ENCODE results near the gene CAPN5.
"Not testable (repeated sequence)": the region's sequence is repeated elsewhere in the genome, so short reads cannot be mapped to it uniquely, and the experiment has no call there.

CAPN5 gene

DNA sequence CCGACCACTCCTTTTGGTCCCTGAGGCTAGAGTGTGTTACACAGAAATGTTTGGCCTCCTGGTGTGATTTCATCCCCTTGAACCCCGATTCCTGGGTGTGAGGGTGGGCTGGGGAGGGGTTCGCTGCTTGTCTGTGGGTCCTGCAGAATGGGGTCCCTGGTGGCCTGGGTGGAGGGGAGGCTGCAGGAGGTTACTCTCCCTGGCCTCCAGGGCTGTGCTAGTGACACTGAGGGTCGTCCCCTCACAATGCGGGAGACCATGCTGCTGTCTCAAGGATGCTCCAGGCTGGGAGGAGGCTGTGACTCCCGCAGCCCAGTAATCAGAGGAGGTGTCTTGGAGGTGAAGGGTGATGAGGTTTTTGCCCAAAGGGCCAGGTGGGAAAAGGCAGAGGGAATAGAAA lies 18.9 kb downstream of the CAPN5 start:
- no peak for DNase-seq

DNA sequence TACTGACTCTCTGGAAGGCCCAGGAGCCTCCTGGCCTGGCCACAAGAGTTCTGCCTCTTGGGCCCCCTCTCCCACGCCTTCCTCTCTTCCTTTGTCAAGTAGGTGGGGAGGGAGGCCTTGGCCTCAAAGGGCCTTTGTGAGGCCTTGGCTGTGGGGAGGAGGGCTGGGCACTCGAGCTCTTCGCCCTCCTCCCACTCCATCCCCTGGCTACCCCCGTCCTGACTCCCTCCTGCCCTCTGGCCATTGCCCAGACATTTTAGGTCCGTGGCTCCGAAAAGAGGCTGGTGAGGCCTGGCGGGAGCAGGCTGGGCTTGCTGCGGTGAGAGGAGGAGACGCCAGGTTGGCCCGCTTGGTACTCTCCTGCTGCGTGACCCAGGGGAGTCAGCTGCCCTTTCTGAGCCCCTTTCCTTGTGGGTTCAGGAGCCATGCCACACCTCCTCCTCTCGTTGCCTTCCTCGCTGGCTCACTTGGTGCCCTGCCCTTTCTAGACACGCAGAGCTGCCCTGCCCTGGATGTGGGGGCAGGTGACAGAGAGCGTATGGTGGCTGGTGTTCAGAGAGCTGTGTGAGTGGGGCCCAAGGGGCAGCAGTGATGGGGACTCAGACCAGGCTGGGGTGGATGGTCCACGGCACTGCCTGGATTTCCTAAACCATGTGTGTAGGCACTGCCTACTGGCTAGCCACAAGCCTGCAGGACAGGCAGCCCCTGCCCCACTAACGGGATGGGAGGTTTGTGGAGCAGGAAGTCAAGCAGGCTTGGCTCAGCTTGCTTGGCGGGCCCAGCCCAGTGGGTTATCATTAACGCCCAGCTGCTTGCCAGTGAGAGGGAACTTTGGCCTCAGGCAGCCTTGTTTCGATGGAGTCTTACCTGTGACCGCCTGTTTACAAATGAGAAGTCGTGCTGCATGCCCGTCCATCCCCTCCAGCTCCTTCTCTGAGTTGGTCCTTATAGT lies 20.0 kb downstream of the CAPN5 start:
- DNase-seq = no peak

DNA sequence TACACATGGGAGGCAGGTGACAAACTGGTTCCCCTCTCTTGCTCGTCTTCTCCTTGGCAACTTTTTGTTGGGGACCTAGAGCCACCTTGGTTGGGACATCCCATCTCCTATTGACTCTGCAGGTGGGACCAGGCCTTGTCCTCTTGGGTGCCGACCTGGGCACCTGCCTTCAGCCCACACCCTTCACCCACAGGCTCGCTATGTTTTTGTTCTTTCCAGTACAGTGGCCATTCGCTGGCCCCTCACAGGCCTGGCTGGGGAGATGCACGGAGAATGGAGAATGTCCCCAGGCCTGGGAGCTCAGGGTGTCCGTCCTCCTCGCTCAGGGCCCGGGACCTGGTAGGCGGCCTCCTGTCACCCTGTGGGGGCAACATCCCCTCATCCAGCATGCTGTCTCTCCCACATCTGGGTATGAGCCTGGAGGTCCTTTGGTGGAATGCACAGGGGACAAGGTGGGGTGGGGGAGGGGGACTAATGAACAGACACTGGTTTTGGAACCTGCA lies 21.0 kb downstream of the CAPN5 start:
- no peak for DNase-seq

DNA sequence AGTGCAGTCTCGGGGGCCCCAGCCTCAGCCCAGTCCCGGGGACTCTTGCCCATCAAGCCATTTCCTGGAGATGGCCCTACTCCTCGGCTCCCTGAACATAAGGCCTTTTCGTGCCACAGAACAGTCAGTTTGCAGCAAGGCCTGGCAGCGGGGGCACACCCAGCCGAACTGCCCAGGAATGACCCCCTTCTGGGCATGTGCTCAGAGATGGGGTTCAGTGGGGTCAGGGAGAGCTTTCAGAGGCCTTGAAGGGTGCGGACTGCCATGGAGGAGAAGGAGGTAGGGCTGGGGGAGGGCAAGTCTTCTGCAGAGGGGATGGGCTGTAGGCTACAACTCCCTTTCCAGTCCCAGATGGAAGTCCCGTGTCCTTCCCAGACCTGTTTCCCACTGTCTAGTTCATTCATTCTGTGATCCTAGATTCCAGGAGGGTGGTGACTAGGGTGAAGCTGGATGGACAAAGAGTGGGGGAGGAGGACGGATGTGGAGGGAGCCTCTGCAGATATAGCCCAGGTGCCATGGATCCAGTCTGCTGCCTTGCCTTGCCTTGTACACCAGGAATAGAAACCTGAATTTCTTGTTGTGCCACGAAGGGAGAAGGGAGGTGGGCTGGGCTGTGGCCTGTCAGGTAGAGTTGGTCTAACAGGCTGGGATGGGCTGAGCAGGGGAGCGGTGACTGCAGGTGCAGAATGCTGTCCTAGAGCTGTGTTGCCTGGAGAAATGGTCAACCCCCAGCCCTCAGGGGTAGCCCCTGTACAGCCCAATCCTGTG lies 21.6 kb downstream of the CAPN5 start:
- DNase-seq = no peak

DNA sequence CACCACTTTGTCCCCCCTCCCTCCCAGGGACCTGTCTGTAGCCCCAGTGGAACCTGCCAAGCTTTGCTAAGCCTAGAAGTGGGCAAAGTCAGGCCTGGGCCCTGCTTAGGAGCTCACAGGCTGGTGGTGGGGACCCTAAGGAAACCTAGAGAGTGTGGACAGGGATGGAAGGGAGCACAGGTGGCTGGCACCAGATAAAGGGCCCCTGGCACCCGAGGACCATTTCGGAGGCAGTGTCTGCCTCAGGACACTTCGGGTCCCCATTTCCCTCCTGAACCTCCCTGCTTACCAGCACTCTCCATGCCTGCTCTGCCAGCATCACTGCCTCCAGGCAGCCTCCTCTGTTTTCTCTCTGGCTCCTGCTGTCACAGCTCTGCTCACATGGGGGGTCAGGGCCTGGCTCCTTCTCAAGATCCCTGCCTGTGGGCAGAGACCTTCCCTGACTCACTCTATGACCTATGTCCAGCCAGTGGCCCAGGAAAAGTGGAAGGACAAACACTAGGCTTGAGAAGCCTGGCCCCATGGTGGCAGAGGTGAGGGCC lies 22.3 kb downstream of the CAPN5 start:
- DNase-seq = no peak

DNA sequence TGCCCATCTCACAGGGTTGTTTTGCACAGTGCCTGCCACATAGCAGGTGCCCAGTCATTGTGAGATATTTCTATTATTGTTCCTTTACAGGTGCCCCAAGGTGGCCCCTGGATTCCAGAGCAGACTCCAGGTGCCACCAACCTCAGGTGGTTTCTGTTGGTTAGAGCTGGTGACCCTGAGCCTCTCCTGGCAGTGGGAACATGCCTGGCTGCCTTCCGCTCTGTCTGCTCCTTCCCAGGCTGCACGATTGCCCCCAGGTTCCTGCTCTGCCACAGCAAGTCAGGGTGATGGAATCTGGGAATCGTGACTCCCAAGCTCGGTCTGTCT lies 23.2 kb downstream of the CAPN5 start:
- DNase-seq = no peak

DNA sequence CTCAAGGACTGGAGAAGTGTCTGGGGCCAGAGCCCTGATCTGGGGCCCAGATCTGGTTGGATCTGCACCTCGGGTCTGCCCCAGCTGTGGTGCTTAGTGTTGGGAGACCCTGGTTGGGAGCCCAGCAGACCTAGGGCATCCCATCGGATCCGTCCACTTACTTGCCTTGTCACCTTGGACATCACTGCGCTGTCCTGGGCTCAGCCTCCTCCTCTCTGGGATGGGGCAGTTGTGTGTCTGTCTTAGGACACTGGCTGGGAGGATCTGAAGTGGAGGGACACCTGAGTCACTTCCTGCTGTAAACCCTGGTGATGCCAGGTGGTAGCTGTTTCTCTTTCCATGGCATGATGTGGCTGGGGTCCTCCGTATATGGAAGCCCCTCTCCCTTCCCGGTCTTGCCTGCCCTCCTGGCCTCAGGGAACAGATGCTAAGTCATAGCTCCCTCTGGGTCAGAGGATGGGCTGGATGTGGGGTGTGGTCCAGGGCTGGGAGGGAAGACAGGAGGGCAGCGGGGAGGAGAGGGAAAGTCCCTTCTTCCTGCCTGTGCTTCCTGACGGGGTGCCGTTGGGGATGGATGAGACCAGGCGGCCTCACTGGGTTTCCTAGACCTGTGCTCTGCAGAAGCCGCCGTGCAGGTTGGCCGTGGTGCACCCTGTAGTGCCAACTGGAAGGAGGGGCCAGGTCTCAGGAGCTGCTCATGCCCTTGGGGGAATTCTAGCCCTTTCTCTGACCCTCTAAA lies 23.8 kb downstream of the CAPN5 start:
- no peak for DNase-seq

DNA sequence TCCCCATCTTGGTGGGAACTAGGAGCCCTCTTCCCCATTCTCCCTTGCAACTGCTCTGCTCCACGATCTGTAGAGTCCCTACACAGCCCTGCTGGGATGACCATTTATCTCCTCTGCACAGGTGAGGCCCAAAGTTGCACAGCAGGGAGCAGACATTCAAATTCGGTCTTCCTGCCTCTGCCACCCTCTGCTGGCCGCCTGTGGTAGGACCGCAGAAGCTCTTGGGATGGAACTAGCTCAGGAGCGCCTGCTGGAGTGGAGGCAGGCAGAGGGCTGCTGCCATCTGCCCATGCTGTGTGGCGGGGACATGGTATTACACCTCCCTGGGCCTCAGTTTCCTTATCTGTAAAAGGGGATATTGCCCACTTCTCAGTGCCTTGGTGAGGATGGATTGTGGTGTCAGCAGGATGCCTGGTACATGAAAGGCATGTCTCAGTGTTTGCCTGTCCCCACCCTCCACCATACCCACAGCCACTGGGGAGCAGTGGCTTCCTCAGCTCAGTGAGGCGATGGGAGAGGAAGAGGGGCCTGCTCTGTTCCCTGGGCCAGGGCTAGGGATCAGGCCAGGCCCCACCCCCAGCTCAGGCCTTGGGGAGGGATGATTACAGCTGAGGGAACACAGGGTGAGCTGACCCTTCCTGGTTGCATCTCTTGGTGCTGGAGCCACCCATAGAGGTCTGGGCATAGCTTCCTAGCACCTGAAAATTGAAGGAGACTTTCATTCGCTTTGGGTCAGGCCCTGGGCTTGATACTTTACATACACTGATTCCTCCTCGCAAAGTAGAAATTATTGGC lies 24.6 kb downstream of the CAPN5 start:
- peak; percentile 80 for DNase-seq

DNA sequence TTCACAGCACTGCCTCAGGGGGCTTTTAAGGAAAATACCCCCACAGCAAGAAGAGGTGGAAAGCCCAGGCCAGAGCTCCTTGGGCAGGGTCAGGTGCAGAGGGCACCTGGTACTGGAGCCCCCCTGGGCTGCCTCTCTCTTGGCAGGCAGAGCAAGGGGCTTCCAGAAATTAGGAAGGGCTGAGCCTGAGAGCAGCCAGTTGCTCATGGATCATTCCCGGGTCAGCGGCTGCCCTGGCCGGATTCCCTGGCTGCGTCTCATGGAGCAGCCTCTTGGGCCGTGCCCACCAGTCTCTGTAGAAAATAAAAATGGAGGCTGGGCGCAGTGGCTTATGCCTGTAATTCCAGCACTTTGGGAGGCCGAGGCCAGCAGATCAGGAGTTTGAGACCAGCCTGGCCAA lies 25.6 kb downstream of the CAPN5 start:
- DNase-seq = no peak

DNA sequence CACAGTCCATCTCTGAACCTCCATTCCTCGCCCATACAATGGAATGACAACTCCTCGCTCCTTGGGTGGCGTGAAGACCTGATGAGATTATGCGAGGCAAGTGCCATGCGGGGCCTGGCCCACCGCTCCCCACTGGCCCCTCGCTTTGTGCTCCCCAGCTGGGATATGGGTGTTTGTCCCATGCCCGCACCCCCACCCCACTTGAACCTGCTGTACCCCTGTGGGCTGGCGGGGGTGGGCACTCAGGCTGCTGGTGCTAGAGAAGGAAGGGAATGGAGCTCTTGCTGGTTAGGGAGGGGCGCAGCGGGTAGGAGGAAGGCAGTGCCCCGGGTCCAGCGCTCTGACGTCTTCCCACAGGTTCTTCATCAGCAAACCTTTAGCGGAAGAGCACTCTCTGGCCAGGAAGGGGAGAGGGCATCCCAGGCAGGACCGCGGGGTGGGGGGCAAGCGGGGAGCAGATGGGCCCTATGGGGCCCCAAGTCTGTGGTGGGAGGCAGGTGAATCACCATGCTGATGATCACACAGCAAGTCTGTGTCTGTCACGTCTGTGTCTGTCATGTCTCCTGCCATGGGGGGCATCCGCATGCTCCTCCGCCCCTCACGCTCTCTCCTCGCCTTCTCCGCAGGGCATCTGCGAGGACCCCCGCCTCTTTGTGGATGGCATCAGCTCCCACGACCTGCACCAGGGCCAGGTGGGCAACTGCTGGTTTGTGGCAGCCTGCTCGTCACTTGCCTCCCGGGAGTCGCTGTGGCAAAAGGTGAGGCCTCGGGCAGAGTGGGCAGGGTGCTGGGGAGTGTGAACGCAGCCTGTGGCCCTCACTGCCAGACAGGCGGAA lies 26.5 kb downstream of the CAPN5 start:
- DNase-seq = no peak

DNA sequence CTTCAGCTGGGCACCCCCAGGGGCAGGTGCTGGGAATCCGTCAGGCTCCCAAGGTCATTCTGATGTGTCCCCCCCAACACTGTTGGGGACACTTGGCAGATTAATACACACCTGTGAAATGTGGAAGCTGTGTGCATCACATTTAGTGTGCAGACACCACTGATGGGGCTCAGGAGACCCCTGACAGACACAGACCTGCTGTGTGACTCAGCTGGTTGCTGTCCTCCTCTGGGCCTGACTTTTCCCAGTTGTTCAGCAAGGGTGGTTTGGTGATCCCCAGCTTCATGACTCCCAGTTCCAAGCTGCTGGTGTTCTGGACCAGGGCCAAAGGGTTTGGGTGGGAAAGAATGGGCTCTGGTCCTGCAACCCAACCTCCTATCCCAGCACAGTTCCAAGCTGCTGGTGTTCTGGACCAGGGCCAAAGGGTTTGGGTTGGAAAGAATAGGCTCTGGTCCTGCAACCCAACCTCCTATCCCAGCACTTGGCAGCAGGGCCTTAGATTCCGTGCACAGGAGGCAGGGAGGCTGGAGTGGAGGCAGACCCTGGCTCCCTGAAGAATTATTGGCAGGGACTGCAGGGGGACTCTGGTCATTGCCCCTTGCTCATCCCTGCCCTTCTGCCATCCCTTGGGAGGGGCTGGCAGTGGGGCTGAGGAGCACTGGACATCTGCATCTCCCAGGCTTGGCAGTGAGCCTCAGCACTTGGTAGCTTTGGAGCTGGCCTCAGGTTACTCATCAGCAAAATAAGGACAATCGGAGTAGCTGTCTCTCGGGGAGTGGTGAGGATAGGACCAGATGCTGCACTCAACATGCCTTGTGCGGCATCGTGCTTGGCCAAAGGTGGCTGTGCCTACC lies 27.4 kb downstream of the CAPN5 start:
- DNase-seq = no peak

DNA sequence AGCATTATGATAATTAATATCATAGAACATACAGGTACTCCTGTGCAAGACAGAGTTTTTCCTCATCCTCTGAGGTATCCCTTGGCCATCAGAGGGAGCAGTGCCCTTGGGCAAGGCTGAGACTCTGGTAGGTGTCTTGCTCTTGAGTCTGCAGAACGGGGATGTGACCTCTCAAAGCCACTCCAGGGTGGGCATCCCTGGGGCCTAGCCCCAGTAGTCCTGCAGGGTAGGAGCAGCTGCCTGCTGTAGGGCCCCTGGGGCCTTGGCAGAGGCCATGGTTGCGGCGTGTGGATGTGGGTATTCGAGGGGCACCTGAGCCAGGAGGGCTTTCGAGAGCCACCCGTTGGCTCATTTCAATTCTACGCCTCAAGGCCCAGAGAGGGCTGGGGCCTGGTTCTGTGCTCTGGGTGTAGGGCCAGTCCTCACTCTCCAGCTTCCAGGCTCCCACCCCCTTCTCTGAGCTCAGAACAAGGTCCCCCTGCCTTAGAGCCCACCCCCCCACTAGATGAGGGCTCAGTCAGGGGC lies 28.1 kb downstream of the CAPN5 start:
- DNase-seq = no peak

DNA sequence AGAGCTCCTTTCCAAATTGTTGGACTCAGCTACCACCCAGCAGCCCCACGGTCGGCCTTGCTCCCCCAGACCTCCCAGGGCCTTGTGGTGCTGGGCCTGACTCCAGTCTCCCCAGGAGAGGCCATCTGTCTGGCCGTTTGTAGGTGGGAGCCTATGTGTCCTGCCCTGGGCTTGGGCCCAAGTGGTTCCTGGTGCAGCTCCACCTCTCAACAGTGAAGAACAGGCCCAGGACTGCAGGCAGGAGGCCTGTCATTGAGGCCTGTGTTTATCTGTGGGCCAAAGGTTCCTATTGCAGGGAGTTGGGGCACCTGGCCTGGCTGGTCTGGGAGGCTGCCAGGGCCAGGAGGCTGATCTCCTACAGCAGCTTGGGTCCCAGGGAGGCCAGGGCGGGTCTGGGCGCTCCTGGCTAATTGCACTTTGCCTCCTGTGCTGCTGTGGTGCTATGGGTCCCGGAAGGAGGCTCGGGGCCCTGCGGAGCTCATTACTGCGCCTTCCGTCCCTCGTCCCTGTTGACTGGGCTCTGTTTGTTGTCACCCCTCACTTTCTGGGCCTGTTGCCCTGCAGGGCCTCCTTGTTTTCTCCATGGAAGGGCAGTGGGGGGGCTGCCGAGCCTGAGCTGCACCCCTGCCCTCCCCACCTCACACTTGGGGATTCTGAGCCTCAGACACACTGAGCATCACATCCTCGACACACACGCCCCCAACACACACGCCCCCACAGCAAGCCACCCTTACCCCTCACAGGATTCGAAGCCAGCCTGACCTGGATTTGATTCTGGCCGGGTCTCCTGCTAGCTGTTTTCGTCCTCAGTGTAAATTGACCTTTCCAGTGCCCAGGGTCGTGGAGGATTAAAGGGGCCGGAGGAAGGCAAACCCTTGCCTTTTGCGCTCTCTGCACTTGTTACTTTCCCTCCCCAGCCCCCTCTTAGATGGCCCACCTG lies 29.1 kb downstream of the CAPN5 start:
- DNase-seq = no peak

DNA sequence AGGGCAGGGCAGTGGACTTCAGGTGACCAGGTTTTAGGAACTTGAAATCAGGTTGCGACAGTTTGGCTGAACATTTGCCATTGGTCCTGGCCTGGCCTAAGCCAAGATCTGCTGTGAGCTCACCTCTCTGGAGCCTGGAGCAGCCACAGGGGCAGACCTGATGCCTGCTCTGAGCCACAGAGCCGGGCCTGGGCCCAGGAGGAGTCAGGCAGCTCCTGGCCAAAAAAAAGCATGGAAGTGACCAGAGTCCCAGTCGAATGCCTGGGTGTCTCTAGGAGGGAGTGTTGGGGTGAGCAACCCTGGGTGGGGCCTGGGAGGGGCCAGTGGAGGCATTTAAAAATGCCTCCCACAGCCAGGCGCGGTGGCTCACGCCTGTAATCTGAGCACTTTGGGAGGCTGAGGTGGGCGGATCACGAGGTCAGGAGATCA lies 29.8 kb downstream of the CAPN5 start:
- no peak for DNase-seq

DNA sequence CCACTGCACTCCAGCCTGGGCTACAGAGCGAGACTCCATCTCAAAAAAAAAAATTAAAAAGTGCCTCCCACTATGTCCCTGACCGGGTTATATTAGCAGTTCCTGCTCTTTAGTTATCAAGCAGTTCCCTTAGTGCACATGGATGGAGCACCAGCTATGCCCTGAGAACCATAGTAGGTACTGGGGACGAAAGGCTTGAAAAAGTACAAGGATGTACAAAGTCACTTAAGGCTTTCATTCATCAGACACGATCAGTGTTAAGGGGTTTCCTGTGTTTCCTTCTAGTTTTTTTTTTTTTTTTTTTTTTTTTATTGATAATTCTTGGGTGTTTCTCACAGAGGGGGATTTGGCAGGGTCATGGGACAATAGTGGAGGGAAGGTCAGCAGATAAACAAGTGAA lies 30.4 kb downstream of the CAPN5 start:
- DNase-seq = not testable (repeated sequence)

DNA sequence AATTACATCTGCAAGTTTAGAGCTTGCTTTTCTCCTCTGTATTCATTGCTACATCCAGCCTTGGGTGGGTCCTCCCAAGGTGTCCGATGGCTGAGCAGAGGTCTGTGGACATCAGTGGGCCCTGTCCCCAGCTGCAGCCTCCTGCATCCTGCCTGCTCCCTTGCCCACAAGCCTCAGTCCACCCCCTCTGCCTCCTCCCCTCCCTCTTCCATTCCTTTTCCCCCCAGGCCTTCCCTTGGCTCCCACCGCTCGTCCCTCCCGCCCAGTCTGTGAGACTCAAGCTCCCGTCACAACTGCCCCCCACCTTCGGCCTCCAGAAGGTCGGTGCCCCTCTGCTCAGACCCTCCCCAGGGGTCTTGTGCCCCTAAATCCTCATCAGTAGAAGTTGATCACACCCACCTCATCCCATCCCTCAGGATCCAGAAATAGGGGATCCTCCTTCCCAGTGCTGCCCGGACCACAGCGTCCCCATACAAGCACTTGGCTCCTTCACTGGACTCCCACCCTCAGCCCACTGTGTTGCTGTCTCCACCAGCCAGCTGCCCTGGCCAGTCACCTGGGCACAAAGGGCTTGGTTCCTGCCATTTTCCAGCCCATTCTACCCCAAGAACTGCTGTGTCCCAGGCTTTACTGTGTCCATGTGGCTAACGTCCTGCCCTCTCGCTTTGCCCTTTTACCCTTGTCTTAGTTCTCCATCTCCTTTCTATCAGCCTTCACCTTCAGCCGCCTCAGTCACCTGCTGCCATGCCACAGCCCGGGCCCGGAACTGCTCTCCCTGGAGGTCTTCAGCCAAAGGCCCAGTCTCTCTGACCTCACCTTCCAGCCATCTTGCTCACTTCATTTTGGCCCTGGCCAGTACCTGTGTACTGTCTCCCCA lies 33.6 kb downstream of the CAPN5 start:
- DNase-seq = no peak

DNA sequence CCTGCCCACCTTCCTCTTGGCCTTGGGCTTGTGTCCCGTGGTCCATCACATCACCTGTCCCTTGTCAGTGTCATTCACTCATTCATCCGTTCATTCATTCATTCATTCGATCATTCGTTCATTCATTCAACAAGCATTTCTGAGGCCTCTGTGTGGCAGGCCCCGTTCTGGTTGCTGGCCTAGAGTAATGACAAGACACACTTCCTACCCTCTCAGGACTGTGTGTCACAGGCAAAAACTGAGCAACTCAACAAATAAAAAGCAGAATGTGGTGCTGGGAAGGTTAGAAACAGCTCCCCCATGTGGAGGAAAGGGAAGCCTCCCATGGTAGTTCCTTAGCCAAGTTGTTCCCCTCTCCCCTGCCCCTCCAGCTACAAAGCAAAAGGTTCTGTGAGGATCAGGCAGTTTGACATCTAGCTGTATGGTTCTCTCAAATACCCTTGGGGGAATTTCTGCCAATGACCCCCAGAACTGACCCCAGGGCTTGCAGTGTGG lies 34.3 kb downstream of the CAPN5 start:
- no peak for DNase-seq
